Limb (tissue), 2 donors: Measurements from ENCODE around the gene ZNF582.

Experiments
- DNase-seq, 2 donors: peaks; one replicate each; pipeline ENCODE4 v3.0.0-alpha.2; 2016; ENCODE audit errors: extremely low spot score in 2 of 2

The ZNF582 gene

GRCh38 chr19:56393119-56394012 lies at the start of gene ZNF582:
ZNF582 (minus strand) TSS chr19:56393534; CDS start chr19:56391752, 1,782 bp downstream.
- peak; percentile 95 to 98 for DNase-seq

GRCh38 chr19:56441206-56441792 lies 48.0 kb upstream of the ZNF582 start:
- DNase-seq: no peak

- no peak for DNase-seq
These were observed 30.6 kb upstream of the ZNF582 start for GRCh38 chr19:56423985-56424353.

- DNase-seq: no peak
These were observed 30.1 kb upstream of the ZNF582 start for GRCh38 chr19:56423276-56423984.

- DNase-seq: no peak
These were observed 11.7 kb upstream of the ZNF582 start for GRCh38 chr19:56405062-56405461.

- no peak for DNase-seq
These were observed 11.3 kb upstream of the ZNF582 start for GRCh38 chr19:56404705-56405056.

- DNase-seq: peak; percentile 93 to 97
These were observed 10.7 kb upstream of the ZNF582 start, which contains the start of gene ZNF583 for GRCh38 chr19:56403764-56404704. ZNF583 (plus strand) TSS chr19:56404332; CDS start chr19:56407115, 2,783 bp downstream.

GRCh38 chr19:56403261-56403660 lies 9.9 kb upstream of the ZNF582 start:
- no peak for DNase-seq

GRCh38 chr19:56400485-56400884 lies 7.2 kb upstream of the ZNF582 start:
- DNase-seq: no peak

- DNase-seq: no peak
These were observed 5.5 kb upstream of the ZNF582 start for GRCh38 chr19:56398809-56399208.

GRCh38 chr19:56383826-56384605 lies 9.3 kb downstream of the ZNF582 start:
- DNase-seq: no peak

GRCh38 chr19:56377105-56377924 lies 16.0 kb downstream of the ZNF582 start:
- no peak for DNase-seq

- no peak for DNase-seq
These were observed 21.1 kb downstream of the ZNF582 start for GRCh38 chr19:56372281-56372680.

- no peak for DNase-seq
These were observed 23.3 kb downstream of the ZNF582 start for GRCh38 chr19:56369886-56370676.

- peak; percentile 96 for DNase-seq
These were observed 25.3 kb downstream of the ZNF582 start for GRCh38 chr19:56367829-56368711.

GRCh38 chr19:56360841-56361240 lies 32.5 kb downstream of the ZNF582 start:
- DNase-seq: no peak

GRCh38 chr19:56356944-56357343 lies 36.4 kb downstream of the ZNF582 start:
- no peak for DNase-seq

GRCh38 chr19:56355517-56355916 lies 37.8 kb downstream of the ZNF582 start:
- DNase-seq: no peak
